SK-N-SH (cell line): ENCODE results near the gene ASCC3. TPM values are rescaled to one million over a fixed set of nuclear protein-coding genes. Genes with fewer than 3 reads are reported as not detected.

ENCODE experiments used
- CTCF ChIA-PET: fragments of 300-600, 350-600 bp; formaldehyde crosslinking; extraction: SDS; loops from one replicate; lab custom pipeline; 2021; lab: Yijun Ruan, JAX
- POLR2A ChIA-PET: fragments of 350-600 bp; sonication (Branson Sonifier 250); formaldehyde crosslinking; extraction: SDS; loops from one replicate; lab custom pipeline; 2020; ENCODE audit warnings: antibody characterized with exemption, inconsistent platforms; lab: Yijun Ruan, JAX
- DNase-seq: peaks from one replicate; pipeline ENCODE4 v3.0.0; 2012
- H2AFZ ChIP-seq: fragments of 200-600 bp; sonication (generic); 2 replicates; pipeline ENCODE4 v1.8.1; 2016; ENCODE audit warnings: antibody characterized with exemption, mild to moderate bottlenecking, low read depth
- H3F3A ChIP-seq: fragments of 200-600 bp; sonication (generic); replicated peaks from 2 replicates; pipeline ENCODE3; 2016; ENCODE audit warnings: antibody characterized with exemption, mild to moderate bottlenecking; ENCODE audit not compliant: insufficient read depth
- H3K27ac ChIP-seq, 2 experiments: fragments of 200-500 bp in 1 of 2; fragments of 200-600 bp in 1 of 2; sonication (Bioruptor generic) in 1 of 2; sonication (generic), shearing (Covaris generic) in 1 of 2; 2 replicates each; pipeline versions ENCODE4 v1.5.1 to v1.6.1; 2014 to 2016; ENCODE audit warnings: low read depth in 2 of 2, inconsistent platforms in 1 of 2, low read length in 1 of 2, mild to moderate bottlenecking in 1 of 2, mixed read lengths in 1 of 2
- H3K27me3 ChIP-seq: fragments of 200-600 bp; sonication (generic), shearing (Covaris generic); 2 replicates; pipeline ENCODE4 v1.6.1; 2016; ENCODE audit warnings: mixed run types; ENCODE audit not compliant: insufficient read depth
- H3K36me3 ChIP-seq, 2 experiments: fragments of 200-500 bp in 1 of 2; fragments of 200-600 bp in 1 of 2; sonication (Bioruptor generic) in 1 of 2; sonication (generic) in 1 of 2; replicated peaks in 1 of 2; 2 replicates each; pipeline versions ENCODE3 to v1.5.1; 2014 to 2016; ENCODE audit warnings: low read length in 1 of 2, mild to moderate bottlenecking in 1 of 2; ENCODE audit not compliant: insufficient read depth in 2 of 2, control insufficient read depth in 1 of 2
- H3K4me1 ChIP-seq, 2 experiments: fragments of 200-500 bp in 1 of 2; fragments of 200-600 bp in 1 of 2; sonication (Bioruptor generic) in 1 of 2; sonication (generic), shearing (Covaris generic) in 1 of 2; 2 replicates each; pipeline versions ENCODE4 v1.5.1 to v1.6.1; 2014 to 2016; ENCODE audit warnings: low read depth in 1 of 2, low read length in 1 of 2, mixed run types in 1 of 2; ENCODE audit not compliant: insufficient read depth in 2 of 2, control insufficient read depth in 1 of 2
- H3K4me2 ChIP-seq: fragments of 200-600 bp; sonication (generic), shearing (Covaris generic); 2 replicates; pipeline ENCODE4 v1.6.1; 2017; ENCODE audit warnings: mixed run types
- H3K4me3 ChIP-seq, 2 experiments: fragments of 200-500 bp in 1 of 2; fragments of 200-600 bp in 1 of 2; sonication (Bioruptor generic) in 1 of 2; sonication (generic), shearing (Covaris generic) in 1 of 2; 2 replicates each; pipeline versions ENCODE4 v1.5.1 to v1.8.1; 2014 to 2016; ENCODE audit warnings: low read depth in 2 of 2, inconsistent platforms in 1 of 2, low read length in 1 of 2, mild to moderate bottlenecking in 1 of 2, mixed read lengths in 1 of 2, moderate library complexity in 1 of 2
- H3K79me2 ChIP-seq: fragments of 200-600 bp; sonication (generic); 2 replicates; pipeline ENCODE4 v1.8.1; 2017; ENCODE audit warnings: mild to moderate bottlenecking; ENCODE audit not compliant: insufficient read depth
- H3K9ac ChIP-seq: fragments of 200-600 bp; sonication (generic); 2 replicates; pipeline ENCODE4 v1.6.1; 2017; ENCODE audit warnings: mixed run types
- H3K9me2 ChIP-seq: fragments of 200-600 bp; sonication (generic); 2 replicates; pipeline ENCODE4 v1.6.1; 2017; ENCODE audit warnings: mixed run types
- H3K9me3 ChIP-seq: fragments of 200-600 bp; sonication (generic); 2 replicates; pipeline ENCODE4 v1.6.1; 2017; ENCODE audit warnings: mixed run types, mild to moderate bottlenecking, moderate library complexity
- H4K20me1 ChIP-seq: fragments of 200-600 bp; sonication (generic); 2 replicates; pipeline ENCODE4 v1.6.1; 2017; ENCODE audit warnings: mild to moderate bottlenecking, mixed run types; ENCODE audit not compliant: insufficient read depth
- CHD2 ChIP-seq: fragments of 150-350 bp; IDR thresholded peaks from 2 replicates; pipeline ENCODE4 v1.6.1; 2018; ENCODE audit warnings: low read length; ENCODE audit not compliant: partially characterized antibody
- EP300 ChIP-seq, 2 experiments: IDR thresholded peaks; 2 replicates each; pipeline versions ENCODE4 v1.4.0 to v1.6.1; 2012; ENCODE audit warnings: borderline replicate concordance in 1 of 2, low read depth in 1 of 2, low read length in 1 of 2
- FOXJ3 ChIP-seq: sonication (generic); formaldehyde crosslinking; IDR thresholded peaks from 2 replicates; pipeline ENCODE4 v1.5.1; 2020; ENCODE audit warnings: mild to moderate bottlenecking, missing genetic modification reagents
- GABPA ChIP-seq: IDR thresholded peaks from 2 replicates; pipeline ENCODE4 v1.4.0; 2012; ENCODE audit warnings: low read depth, mild to moderate bottlenecking
- GATA2 ChIP-seq: sonication (generic); formaldehyde crosslinking; IDR thresholded peaks from 2 replicates; pipeline ENCODE4 v1.5.0; 2020; ENCODE audit warnings: mild to moderate bottlenecking, missing genetic modification reagents
- IRF3 ChIP-seq: fragments of 150-350 bp; IDR thresholded peaks from 2 replicates; pipeline ENCODE4 v1.6.1; 2016; ENCODE audit warnings: mild to moderate bottlenecking, low read depth, low read length
- JUND ChIP-seq: IDR thresholded peaks from 2 replicates; pipeline ENCODE4 v1.4.0; 2012
- MAX ChIP-seq: IDR thresholded peaks from 2 replicates; pipeline ENCODE4 v1.4.0; 2012; ENCODE audit warnings: low read depth
- MEF2A ChIP-seq: IDR thresholded peaks from 2 replicates; pipeline ENCODE4 v1.4.0; 2012; ENCODE audit warnings: low read depth, borderline replicate concordance
- POLR2AphosphoS5 ChIP-seq: IDR thresholded peaks from 2 replicates; pipeline ENCODE4 v1.6.1; 2012; ENCODE audit warnings: low read depth, low read length
- RAD21 ChIP-seq: IDR thresholded peaks from 2 replicates; pipeline ENCODE4 v1.6.1; 2012; ENCODE audit warnings: mild to moderate bottlenecking, low read length
- RFX5 ChIP-seq: IDR thresholded peaks from 2 replicates; pipeline ENCODE4 v1.6.1; 2012; ENCODE audit warnings: mild to moderate bottlenecking, improper control_type of control experiment, low read length
- RXRA ChIP-seq: IDR thresholded peaks from 2 replicates; pipeline ENCODE4 v1.4.0; 2012; ENCODE audit warnings: low read depth, mild to moderate bottlenecking, borderline replicate concordance
- SIN3A ChIP-seq: IDR thresholded peaks from 2 replicates; pipeline ENCODE4 v1.6.1; 2012; ENCODE audit warnings: low read depth, mild to moderate bottlenecking, low read length, moderate library complexity, borderline replicate concordance
- SMC3 ChIP-seq: IDR thresholded peaks from 2 replicates; pipeline ENCODE4 v1.6.1; 2012; ENCODE audit warnings: low read depth, low read length, improper control_type of control experiment
- TAF1 ChIP-seq: IDR thresholded peaks from 2 replicates; pipeline ENCODE4 v1.6.1; 2012; ENCODE audit warnings: low read depth, mild to moderate bottlenecking, low read length, moderate library complexity, borderline replicate concordance
- TCF12 ChIP-seq: IDR thresholded peaks from 2 replicates; pipeline ENCODE4 v1.4.0; 2012
- TEAD4 ChIP-seq: IDR thresholded peaks from 2 replicates; pipeline ENCODE4 v1.4.0; 2012; ENCODE audit warnings: mild to moderate bottlenecking, borderline replicate concordance; ENCODE audit not compliant: insufficient read depth
- polyA plus RNA-seq, 3 experiments: library from polyadenylated mRNA; depleted of rRNA; stranded (reverse); fragments of >200 nt; gene quantifications; 2 replicates each; pipeline ENCODE4 v1.2.3, GENCODE V29; 2012
- TF ChIP-seq, protein P1 (sequence below): IDR thresholded peaks from 2 replicates; pipeline ENCODE4 v1.6.1; 2012; ENCODE audit warnings: mild to moderate bottlenecking, low read depth, low read length, moderate library complexity

Gene ASCC3
- polyA plus RNA-seq, 1 of the 3 experiments (the other 2 are of a cell fraction): 17.9 TPM

- CTCF ChIA-PET: no interaction called here
- Histone ChIP-seq H3K9me2 (no peaks in the 10 kb centered on the region), H3K27me3 (no peaks in the 10 kb centered on the region), H3K79me2 (peaks cover 73% of the 10 kb centered on the region), H3K9ac (no peak overlapping the region), H3K4me1 (no peaks in the 10 kb centered on the region), H3F3A (peaks cover 3% of the 10 kb centered on the region), H3K9me3 (no peaks in the 10 kb centered on the region), H3K4me2 (no peak overlapping the region), H2AFZ (no peak overlapping the region), H3K27ac (no peak overlapping the region), H3K36me3 (peaks cover 2 to 32% of the 10 kb centered on the region in 2 experiments), H4K20me1 (peaks cover 7% of the 10 kb centered on the region; the same call in 1 of the 2 replicates), H3K4me3 (no peak overlapping the region)
- no peak for TF ChIP-seq MAX
- no peak for TF ChIP-seq JUND
- no peak for TF ChIP-seq RXRA
- TF ChIP-seq GABPA: no peak
- no peak for TF ChIP-seq GATA2 (CRISPR knock-in tag)
- TF ChIP-seq FOXJ3 (CRISPR knock-in tag): no peak
- TF ChIP-seq RAD21: no peak
- no peak for TF ChIP-seq CHD2
- no peak for TF ChIP-seq TEAD4
- TF ChIP-seq RFX5: no peak
- no peak for TF ChIP-seq SMC3
- TF ChIP-seq POLR2AphosphoS5: no peak
- TF ChIP-seq IRF3: no peak
- TF ChIP-seq TCF12: no peak
- no peak for TF ChIP-seq EP300 (IDR thresholded peaks at IDR 0.05; ENCODE audit: borderline replicate concordance in 1 of 2, low read depth in 1 of 2, low read length in 1 of 2)
- TF ChIP-seq, protein P1, sequence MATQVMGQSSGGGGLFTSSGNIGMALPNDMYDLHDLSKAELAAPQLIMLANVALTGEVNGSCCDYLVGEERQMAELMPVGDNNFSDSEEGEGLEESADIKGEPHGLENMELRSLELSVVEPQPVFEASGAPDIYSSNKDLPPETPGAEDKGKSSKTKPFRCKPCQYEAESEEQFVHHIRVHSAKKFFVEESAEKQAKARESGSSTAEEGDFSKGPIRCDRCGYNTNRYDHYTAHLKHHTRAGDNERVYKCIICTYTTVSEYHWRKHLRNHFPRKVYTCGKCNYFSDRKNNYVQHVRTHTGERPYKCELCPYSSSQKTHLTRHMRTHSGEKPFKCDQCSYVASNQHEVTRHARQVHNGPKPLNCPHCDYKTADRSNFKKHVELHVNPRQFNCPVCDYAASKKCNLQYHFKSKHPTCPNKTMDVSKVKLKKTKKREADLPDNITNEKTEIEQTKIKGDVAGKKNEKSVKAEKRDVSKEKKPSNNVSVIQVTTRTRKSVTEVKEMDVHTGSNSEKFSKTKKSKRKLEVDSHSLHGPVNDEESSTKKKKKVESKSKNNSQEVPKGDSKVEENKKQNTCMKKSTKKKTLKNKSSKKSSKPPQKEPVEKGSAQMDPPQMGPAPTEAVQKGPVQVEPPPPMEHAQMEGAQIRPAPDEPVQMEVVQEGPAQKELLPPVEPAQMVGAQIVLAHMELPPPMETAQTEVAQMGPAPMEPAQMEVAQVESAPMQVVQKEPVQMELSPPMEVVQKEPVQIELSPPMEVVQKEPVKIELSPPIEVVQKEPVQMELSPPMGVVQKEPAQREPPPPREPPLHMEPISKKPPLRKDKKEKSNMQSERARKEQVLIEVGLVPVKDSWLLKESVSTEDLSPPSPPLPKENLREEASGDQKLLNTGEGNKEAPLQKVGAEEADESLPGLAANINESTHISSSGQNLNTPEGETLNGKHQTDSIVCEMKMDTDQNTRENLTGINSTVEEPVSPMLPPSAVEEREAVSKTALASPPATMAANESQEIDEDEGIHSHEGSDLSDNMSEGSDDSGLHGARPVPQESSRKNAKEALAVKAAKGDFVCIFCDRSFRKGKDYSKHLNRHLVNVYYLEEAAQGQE: no peak
- TF ChIP-seq SIN3A: no peak
- no peak for TF ChIP-seq TAF1
- TF ChIP-seq MEF2A: no peak
- no peak for DNase-seq
- POLR2A ChIA-PET: no interaction called here
These were observed 43.1 kb downstream of the ASCC3 start for GRCh38 chr6:100838011-100838410.
